Prostate gland (tissue), 2 donors: Measurements from ENCODE around the gene DKK3.

Source experiments
- CTCF ChIP-seq, 4 experiments: fragments of 200-600 bp in 2 of 4; fragments of 450-650 bp in 2 of 4; sonication (generic) in 2 of 4; IDR thresholded peaks; 1 replicate in 3 of 4; 2 replicates in 1 of 4; pipeline ENCODE4 v1.5.1; 2016 to 2019; ENCODE audit warnings: antibody characterized with exemption in 4 of 4, mild to moderate bottlenecking in 2 of 4, moderate library complexity in 2 of 4
- POLR2AphosphoS5 ChIP-seq: sonication (generic); formaldehyde crosslinking; IDR thresholded peaks from one replicate; pipeline ENCODE4 v1.6.1; 2017; ENCODE audit warnings: antibody characterized with exemption

- TF ChIP-seq CTCF (IDR thresholded peaks at IDR 0.05) (no peak), POLR2AphosphoS5 (no peak)
Observed at GRCh38 chr11:12026331-12027211, 18.1 kb upstream of the DKK3 start.
